Spleen (tissue), 11 donors: ENCODE data around the gene MARCHF7. TPM values are rescaled to one million over a fixed set of nuclear protein-coding genes. Genes with fewer than 3 reads are reported as not detected.
"Not testable (repeated sequence)": the region's sequence is repeated elsewhere in the genome, so short reads cannot be mapped to it uniquely, and the experiment has no call there.

ENCODE experiments used
- DNase-seq: peaks from one replicate; pipeline ENCODE4 v3.0.0-alpha.2; 2020
- H3K27ac ChIP-seq, 8 donors: fragments of 200-600 bp; sonication (generic) in 7 of 8; 1 replicate in 4 of 8; 2 replicates in 4 of 8; pipeline versions ENCODE4 v1.5.0 to v1.8.0; 2016 to 2021; ENCODE audit warnings: inconsistent platforms in 4 of 8, mild to moderate bottlenecking in 4 of 8, moderate library complexity in 1 of 8
- H3K27me3 ChIP-seq, 7 donors: fragments of 200-600 bp; sonication (generic) in 6 of 7; replicated peaks in 1 of 7; 1 replicate in 4 of 7; 2 replicates in 3 of 7; pipeline versions ENCODE4 v1.5.0 to v1.8.0; 2016 to 2021; ENCODE audit warnings: inconsistent platforms in 3 of 7, mild to moderate bottlenecking in 1 of 7
- H3K36me3 ChIP-seq, 6 donors: fragments of 200-600 bp; sonication (generic) in 5 of 6; 1 replicate in 4 of 6; 2 replicates in 2 of 6; pipeline versions ENCODE4 v1.5.0 to v1.8.0; 2016 to 2021; ENCODE audit warnings: inconsistent platforms in 2 of 6
- H3K4me1 ChIP-seq, 6 donors: fragments of 200-600 bp; sonication (generic) in 5 of 6; 1 replicate in 3 of 6; 2 replicates in 3 of 6; pipeline versions ENCODE4 v1.5.0 to v1.8.0; 2016 to 2021; ENCODE audit warnings: inconsistent platforms in 3 of 6
- H3K4me3 ChIP-seq, 8 donors: fragments of 200-600 bp; sonication (generic) in 7 of 8; 1 replicate in 4 of 8; 2 replicates in 4 of 8; pipeline versions ENCODE4 v1.5.0 to v1.8.0; 2016 to 2021; ENCODE audit warnings: inconsistent platforms in 4 of 8, mild to moderate bottlenecking in 4 of 8, moderate library complexity in 2 of 8
- H3K9me3 ChIP-seq, 8 donors: fragments of 200-600 bp; sonication (generic) in 7 of 8; 1 replicate in 4 of 8; 2 replicates in 4 of 8; pipeline versions ENCODE4 v1.5.0 to v1.8.0; 2016 to 2021; ENCODE audit warnings: inconsistent platforms in 4 of 8
- POLR2A ChIP-seq, 3 donors: fragments of 450-650 bp; IDR thresholded peaks; one replicate each; pipeline ENCODE4 v1.5.1; 2017; ENCODE audit warnings: antibody characterized with exemption in 3 of 3, mild to moderate bottlenecking in 1 of 3
- POLR2AphosphoS5 ChIP-seq, 3 donors: sonication (generic); formaldehyde crosslinking; IDR thresholded peaks; one replicate each; pipeline ENCODE4 v1.5.1; 2017; ENCODE audit warnings: antibody characterized with exemption in 3 of 3
- WGBS, 5 donors: extraction: QIAGEN DNeasy Blood & Tissue Kit in 3 of 5; methylation state at CpG; one replicate each; pipeline versions ENCODE4 v1.1.5 to v1.1.7; 2013 to 2018; 5-methylcytosine and 5-hydroxymethylcytosine counted together
- intact Hi-C: fragments of 100-400 bp; cut with DNase I; formaldehyde crosslinking; loops from one replicate; pipeline ENCODE4 v1.15.0; 2023; ENCODE audit warnings: low total_unique reads
- polyA plus RNA-seq, 3 donors: library from polyadenylated mRNA; stranded (reverse); fragments of 200-250 nt; gene quantifications; one replicate each; pipeline ENCODE4 v1.2.1, GENCODE V29; 2013
- total RNA-seq, 7 donors: library from RNA; depleted of rRNA in 3 of 7; stranded (reverse); fragments of >200 nt in 3 of 7; fragmentation: NEBNext Ultra II Directional in 4 of 7; extraction: Animal tissue kit (Norgen Biotek cat#: 25700) in 4 of 7; gene quantifications; one replicate each; pipeline versions ENCODE4 v1.1.0 to v1.2.1, GENCODE V29; 2016 to 2021
- TF ChIP-seq, protein P1 (sequence below), 11 experiments: fragments of 200-600 bp in 7 of 11; fragments of 450-650 bp in 4 of 11; sonication (generic) in 4 of 11; IDR thresholded peaks in 8 of 11; conservative IDR thresholded peaks in 3 of 11; 1 replicate in 7 of 11; 2 replicates in 4 of 11; pipeline versions ENCODE4 v1.4.0 to v1.8.0; 2016 to 2021; ENCODE audit warnings: antibody characterized with exemption in 11 of 11, inconsistent platforms in 4 of 11, mild to moderate bottlenecking in 1 of 11
- donor health status: healthy with polysubstance abuse.
- donor health status: DM: no; HTN: no; CAD: no; lungs with moderate emphysema.
- donor health status: DM: no; HTN: no; CAD: no.
- donor health status: Bipolar disorder and iron deficiency.
- donor health status: healthy.
- donor health status: DM: no; HTN: no; CAD: no.
- donor health status: DM: yes; HTN: yes; CAD: no.

The MARCHF7 gene
- total and polyA plus RNA-seq, 10 donors: 27.7 to 146 (median 98.5) TPM

DNA sequence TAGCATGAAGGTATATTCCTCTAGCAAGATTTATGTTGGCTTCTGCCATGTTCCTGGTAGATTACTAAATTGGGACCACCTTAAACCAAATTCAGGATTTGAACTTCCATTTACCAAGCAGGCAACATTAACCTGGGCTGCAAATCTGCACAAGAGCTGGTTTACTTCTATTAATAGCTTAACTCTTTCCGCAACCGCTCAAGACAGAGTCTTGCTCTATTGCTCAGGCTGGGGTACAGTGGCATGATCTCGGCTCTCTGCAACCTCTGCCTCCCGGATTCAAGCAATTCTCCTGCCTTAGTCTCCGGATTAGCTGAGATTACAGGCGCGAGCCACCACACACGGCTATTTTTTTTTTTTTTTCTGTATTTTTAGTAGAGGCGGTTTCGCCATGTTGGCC, 8.4 kb downstream of the MARCHF7 start:
- TF ChIP-seq POLR2AphosphoS5 (IDR thresholded peaks at IDR 0.05) (no peak), POLR2A (IDR thresholded peaks at IDR 0.05) (no peak)
- H3K9me3 ChIP-seq: peaks cover 0 to 11% (median 6%) of the 10 kb centered on the region in 8 donors
- no peak for DNase-seq
- no peak overlapping the region for H3K27ac ChIP-seq
- intact Hi-C loops: no loop called here
- no peaks in the 10 kb centered on the region for H3K27me3 ChIP-seq
- 95 to 97% (median 95%) methylated on average over 10 of the region's 10 CpGs for WGBS, 5 donors
- H3K4me3 ChIP-seq: no peak overlapping the region
- H3K36me3 ChIP-seq: peaks cover 0 to 84% (median 26%) of the 10 kb centered on the region in 6 donors
- H3K4me1 ChIP-seq: peaks cover 15 to 95% (median 81%) of the 10 kb centered on the region in 6 donors

DNA sequence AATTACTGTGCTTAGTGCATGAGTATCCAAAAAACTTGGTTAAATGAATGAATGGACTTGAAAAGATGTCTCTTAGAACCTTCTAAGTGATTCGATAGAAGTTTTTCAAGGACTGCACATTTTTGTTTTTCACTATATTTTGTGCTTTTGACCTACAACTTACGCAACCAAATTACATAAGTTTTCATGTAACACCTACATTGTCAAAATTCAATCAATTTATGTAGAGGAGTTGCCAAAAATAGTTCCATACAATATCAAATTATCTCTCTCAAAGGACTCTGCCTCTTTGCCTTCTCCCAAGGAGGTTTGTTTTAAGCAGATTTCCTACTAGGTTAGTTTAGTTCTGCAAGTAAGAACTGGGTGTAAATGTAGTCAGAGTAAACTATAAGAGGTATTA, 10.3 kb downstream of the MARCHF7 start:
- intact Hi-C loops: no loop called here
- TF ChIP-seq POLR2A (IDR thresholded peaks at IDR 0.05): no peak
- TF ChIP-seq POLR2AphosphoS5 (IDR thresholded peaks at IDR 0.05): no peak
- TF ChIP-seq, protein P1, sequence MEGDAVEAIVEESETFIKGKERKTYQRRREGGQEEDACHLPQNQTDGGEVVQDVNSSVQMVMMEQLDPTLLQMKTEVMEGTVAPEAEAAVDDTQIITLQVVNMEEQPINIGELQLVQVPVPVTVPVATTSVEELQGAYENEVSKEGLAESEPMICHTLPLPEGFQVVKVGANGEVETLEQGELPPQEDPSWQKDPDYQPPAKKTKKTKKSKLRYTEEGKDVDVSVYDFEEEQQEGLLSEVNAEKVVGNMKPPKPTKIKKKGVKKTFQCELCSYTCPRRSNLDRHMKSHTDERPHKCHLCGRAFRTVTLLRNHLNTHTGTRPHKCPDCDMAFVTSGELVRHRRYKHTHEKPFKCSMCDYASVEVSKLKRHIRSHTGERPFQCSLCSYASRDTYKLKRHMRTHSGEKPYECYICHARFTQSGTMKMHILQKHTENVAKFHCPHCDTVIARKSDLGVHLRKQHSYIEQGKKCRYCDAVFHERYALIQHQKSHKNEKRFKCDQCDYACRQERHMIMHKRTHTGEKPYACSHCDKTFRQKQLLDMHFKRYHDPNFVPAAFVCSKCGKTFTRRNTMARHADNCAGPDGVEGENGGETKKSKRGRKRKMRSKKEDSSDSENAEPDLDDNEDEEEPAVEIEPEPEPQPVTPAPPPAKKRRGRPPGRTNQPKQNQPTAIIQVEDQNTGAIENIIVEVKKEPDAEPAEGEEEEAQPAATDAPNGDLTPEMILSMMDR (IDR thresholded peaks at IDR 0.05 in 8 of 11, conservative IDR thresholded peaks at IDR 0.05 in 3 of 11): no peak
- 88 to 91% (median 90%) methylated on average over 2 of the region's 2 CpGs for WGBS, 5 donors
- Histone ChIP-seq H3K27ac (peak overlapping the region in 2 of 8 donors; percentile 10 to 34), H3K4me3 (no peak overlapping the region), H3K27me3 (no peaks in the 10 kb centered on the region), H3K4me1 (peaks cover 8 to 95% (median 74%) of the 10 kb centered on the region in 6 donors), H3K9me3 (peaks cover 0 to 11% (median 6%) of the 10 kb centered on the region in 8 donors), H3K36me3 (peaks cover 0 to 77% (median 15%) of the 10 kb centered on the region in 6 donors)
- no peak for DNase-seq

DNA sequence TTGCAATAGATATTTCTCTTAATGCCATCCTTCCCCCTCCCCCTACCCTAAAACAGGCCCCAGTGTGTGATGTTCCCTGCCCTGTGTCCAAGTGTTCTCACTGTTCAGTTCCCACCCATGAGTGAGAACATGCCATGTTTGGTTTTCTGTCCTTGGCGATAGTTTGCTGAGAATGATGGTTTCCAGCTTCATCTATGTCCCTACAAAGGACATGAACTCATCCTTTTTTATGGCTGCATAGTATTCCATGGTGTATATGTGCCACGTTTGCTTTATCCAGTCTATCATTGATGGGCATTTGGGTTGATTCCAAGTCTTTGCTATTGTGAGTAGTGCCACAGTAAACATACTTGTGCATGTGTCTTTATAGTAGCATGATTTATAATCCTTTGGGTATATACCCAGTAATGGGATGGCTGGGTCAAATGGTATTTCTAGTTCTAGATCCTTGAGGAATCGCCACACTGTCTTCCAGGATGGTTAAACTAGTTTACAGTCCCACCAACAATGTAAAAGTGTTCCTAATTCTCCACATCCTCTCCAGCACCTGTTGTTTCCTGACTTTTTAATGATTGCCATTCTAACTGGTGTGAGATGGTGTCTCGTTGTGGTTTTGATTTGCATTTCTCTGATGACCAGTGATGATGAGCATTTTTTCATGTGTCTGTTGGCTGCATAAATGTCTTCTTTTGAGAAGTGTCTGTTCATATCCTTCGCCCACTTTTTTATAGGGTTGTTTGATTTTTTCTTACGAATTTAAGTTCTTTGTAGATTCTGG, 12.7 kb downstream of the MARCHF7 start:
- intact Hi-C loops, H3K27me3 ChIP-seq, DNase-seq, H3K4me3 ChIP-seq: not testable (repeated sequence)
- peaks cover 13 to 93% (median 72%) of the 10 kb centered on the region in 6 donors for H3K4me1 ChIP-seq
- H3K36me3 ChIP-seq: peaks cover 0 to 69% (median 21%) of the 10 kb centered on the region in 6 donors
- peak overlapping the region in 3 of 8 donors; percentile 6 to 58 (median 19) for H3K27ac ChIP-seq
- WGBS, 5 donors: 77 to 92% (median 86%) methylated on average over 5 to 6 of the region's 6 CpGs
- H3K9me3 ChIP-seq: peaks cover 0 to 11% (median 6%) of the 10 kb centered on the region in 8 donors

DNA sequence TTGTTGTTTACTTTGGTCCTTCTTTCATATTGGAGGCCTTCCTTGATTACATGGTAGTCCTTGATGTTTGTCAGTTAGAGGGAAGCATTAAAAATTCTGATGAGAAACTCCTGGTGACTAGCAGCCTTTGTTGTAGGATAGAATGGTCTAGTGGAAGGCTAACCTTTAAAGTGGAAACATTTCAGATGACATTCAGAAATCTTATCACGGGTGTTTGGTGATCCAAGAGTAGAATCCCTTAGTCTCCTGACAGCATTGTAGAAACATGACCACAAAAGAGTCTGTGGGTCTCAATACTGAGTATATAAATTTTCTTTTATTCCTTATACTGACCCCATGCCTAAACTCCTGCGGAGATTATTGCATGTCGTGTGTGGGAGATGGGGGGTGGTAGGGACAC, 13.4 kb downstream of the MARCHF7 start:
- DNase-seq: no peak
- TF ChIP-seq POLR2A (IDR thresholded peaks at IDR 0.05): no peak
- TF ChIP-seq, protein P1 (IDR thresholded peaks at IDR 0.05 in 8 of 11, conservative IDR thresholded peaks at IDR 0.05 in 3 of 11): no peak
- no peak for TF ChIP-seq POLR2AphosphoS5 (IDR thresholded peaks at IDR 0.05)
- peaks cover 0 to 11% (median 6%) of the 10 kb centered on the region in 8 donors for H3K9me3 ChIP-seq
- H3K27ac ChIP-seq: no peak overlapping the region
- no peak overlapping the region for H3K4me3 ChIP-seq
- H3K36me3 ChIP-seq: peaks cover 0 to 69% (median 23%) of the 10 kb centered on the region in 6 donors
- 88 to 95% (median 95%) methylated on average over 3 of the region's 3 CpGs for WGBS, 5 donors
- H3K4me1 ChIP-seq: peaks cover 13 to 93% (median 65%) of the 10 kb centered on the region in 6 donors
- intact Hi-C loops: no loop called here
- no peaks in the 10 kb centered on the region for H3K27me3 ChIP-seq

DNA sequence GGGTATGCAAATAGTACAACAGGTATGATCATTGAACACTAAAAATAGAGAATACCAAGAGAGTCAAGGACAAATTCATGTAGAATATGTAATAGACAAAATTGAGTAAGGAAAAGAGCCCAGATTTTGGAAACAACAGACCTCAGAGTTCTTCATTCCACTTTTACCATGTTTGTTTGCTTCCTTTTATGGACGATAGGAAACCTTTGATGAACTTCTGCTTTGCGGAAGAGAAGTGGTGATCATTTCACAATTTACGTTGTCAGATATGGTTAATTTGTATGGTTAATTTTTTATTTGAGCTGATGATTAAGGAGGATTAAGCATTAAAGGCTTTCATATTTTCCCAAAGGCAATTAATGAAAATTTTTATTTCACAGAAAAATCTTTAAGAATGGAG, 16.3 kb downstream of the MARCHF7 start:
- TF ChIP-seq POLR2AphosphoS5 (IDR thresholded peaks at IDR 0.05): no peak
- TF ChIP-seq POLR2A (IDR thresholded peaks at IDR 0.05): no peak
- TF ChIP-seq, protein P1 (IDR thresholded peaks at IDR 0.05 in 8 of 11, conservative IDR thresholded peaks at IDR 0.05 in 3 of 11): no peak
- Histone ChIP-seq H3K4me3 (no peak overlapping the region), H3K27ac (peak overlapping the region in 6 of 8 donors; percentile 1 to 63 (median 34)), H3K9me3 (peaks cover 0 to 11% (median 6%) of the 10 kb centered on the region in 8 donors), H3K36me3 (peaks cover 0 to 77% (median 45%) of the 10 kb centered on the region in 6 donors), H3K4me1 (peaks cover 0 to 92% (median 36%) of the 10 kb centered on the region in 6 donors), H3K27me3 (no peaks in the 10 kb centered on the region)
- 41 to 67% (median 54%) methylated on average over 3 of the region's 3 CpGs for WGBS, 5 donors
- DNase-seq: no peak
- intact Hi-C loops: no loop called here
